Measurements from ENCODE around the gene LIMS1. TPM values are rescaled to one million over a fixed set of nuclear protein-coding genes. Genes with fewer than 3 reads are reported as not detected.

The LIMS1 gene
- total and polyA plus RNA-seq, 2 experiments from 2014 or later, result 28.6 to 36.9 TPM

DNA sequence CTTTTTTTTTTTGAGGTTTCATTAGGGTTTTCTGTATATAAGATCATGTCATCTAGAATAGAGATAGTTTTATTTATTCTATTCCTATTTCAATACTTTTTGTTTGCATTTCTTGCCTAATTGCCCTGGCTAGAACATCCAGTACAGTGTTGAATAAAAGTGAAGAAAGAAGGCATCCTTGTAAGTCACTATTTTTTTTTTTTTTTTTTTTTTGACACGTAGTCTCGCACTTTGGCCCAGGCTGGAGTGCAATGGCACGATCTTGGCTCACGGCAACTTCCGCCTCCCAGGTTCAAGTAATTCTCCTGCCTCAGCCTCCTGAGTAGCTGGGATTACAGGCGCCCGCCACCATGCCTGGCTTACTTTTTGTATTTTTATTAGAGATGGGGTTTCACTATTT, 157.2 kb downstream of the LIMS1 start (continued):
- TF ChIP-seq, protein P1, sequence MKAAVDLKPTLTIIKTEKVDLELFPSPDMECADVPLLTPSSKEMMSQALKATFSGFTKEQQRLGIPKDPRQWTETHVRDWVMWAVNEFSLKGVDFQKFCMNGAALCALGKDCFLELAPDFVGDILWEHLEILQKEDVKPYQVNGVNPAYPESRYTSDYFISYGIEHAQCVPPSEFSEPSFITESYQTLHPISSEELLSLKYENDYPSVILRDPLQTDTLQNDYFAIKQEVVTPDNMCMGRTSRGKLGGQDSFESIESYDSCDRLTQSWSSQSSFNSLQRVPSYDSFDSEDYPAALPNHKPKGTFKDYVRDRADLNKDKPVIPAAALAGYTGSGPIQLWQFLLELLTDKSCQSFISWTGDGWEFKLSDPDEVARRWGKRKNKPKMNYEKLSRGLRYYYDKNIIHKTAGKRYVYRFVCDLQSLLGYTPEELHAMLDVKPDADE (IDR thresholded peaks at IDR 0.05), result no peak

DNA sequence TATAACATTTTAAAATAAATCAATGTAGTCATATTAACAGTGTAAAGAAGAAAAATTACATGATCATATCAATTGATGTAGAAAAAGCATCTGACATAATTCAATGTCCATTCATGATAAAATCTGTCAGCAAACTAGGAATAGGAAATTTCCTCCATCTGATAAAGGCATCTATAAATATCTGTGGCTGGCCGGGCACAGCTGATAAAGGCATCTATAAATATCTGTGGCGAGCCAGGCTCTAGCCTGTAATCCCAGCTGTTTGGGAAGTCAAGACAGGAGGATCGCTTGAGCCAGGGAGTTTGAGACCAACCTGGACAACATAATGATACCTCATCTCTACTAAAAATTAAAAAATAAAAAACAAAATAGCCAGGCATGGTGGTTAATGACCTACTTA, 166.9 kb downstream of the LIMS1 start:
- Histone ChIP-seq H3K36me3 (ENCODE audit: insufficient read depth) (no peaks in the 10 kb centered on the region), H2AFZ (no peak overlapping the region), H3F3A (replicated peaks; ENCODE audit: low read depth) (no peaks in the 10 kb centered on the region), H3K4me3 (no peak overlapping the region), H4K20me1 (replicated peaks; ENCODE audit: insufficient read depth) (no peaks in the 10 kb centered on the region; the same call in 1 of the 2 replicates), H3K9me2 (ENCODE audit: insufficient read depth) (no peaks in the 10 kb centered on the region), H3K79me2 (replicated peaks; ENCODE audit: insufficient read depth) (no peaks in the 10 kb centered on the region), H3K4me1 (ENCODE audit: insufficient read depth) (no peaks in the 10 kb centered on the region), H3K4me2 (no peak overlapping the region), H3K27me3 (ENCODE audit: insufficient read depth) (no peaks in the 10 kb centered on the region), H3K27ac (ENCODE audit: low read depth) (no peak overlapping the region)
- Mint-ChIP-seq H3K9me3 (peaks cover 4% of the 10 kb centered on the region; the same call in 2 of the 3 replicates), H3K27ac (no peak overlapping the region), H3K36me3 (ENCODE audit: low read depth) (0 out of 3 replicates have a peak, but pooled peaks cover 3% of the 10 kb centered on the region), H3K27me3 (ENCODE audit: insufficient read depth, low read depth, poor library complexity) (peaks cover 2% of the 10 kb centered on the region), H3K4me1 (no peaks in the 10 kb centered on the region; the same call in 2 of the 3 replicates), H3K4me3 (no peak overlapping the region)
- DNase-seq (ENCODE audit: low spot score), result no peak
- no peak for ATAC-seq
- TF ChIP-seq POLR2AphosphoS5 (IDR thresholded peaks at IDR 0.05; ENCODE audit: low read depth) (no peak), EZH2phosphoT487 (IDR thresholded peaks at IDR 0.05; ENCODE audit: unreplicated experiment) (no peak), JUNB (IDR thresholded peaks at IDR 0.05; ENCODE audit: unreplicated experiment) (no peak), EZH2 (IDR thresholded peaks at IDR 0.05; ENCODE audit: low read depth, unreplicated experiment) (no peak), STAT1 (IDR thresholded peaks at IDR 0.05; ENCODE audit: unreplicated experiment) (no peak), ZNF331 (CRISPR knock-in tag; IDR thresholded peaks at IDR 0.05; ENCODE audit: low read depth) (no peak), ZNF114 (CRISPR knock-in tag; IDR thresholded peaks at IDR 0.05) (no peak), CREB1 (CRISPR knock-in tag; IDR thresholded peaks at IDR 0.05; ENCODE audit: low read depth) (no peak)
- TF ChIP-seq, protein P2, sequence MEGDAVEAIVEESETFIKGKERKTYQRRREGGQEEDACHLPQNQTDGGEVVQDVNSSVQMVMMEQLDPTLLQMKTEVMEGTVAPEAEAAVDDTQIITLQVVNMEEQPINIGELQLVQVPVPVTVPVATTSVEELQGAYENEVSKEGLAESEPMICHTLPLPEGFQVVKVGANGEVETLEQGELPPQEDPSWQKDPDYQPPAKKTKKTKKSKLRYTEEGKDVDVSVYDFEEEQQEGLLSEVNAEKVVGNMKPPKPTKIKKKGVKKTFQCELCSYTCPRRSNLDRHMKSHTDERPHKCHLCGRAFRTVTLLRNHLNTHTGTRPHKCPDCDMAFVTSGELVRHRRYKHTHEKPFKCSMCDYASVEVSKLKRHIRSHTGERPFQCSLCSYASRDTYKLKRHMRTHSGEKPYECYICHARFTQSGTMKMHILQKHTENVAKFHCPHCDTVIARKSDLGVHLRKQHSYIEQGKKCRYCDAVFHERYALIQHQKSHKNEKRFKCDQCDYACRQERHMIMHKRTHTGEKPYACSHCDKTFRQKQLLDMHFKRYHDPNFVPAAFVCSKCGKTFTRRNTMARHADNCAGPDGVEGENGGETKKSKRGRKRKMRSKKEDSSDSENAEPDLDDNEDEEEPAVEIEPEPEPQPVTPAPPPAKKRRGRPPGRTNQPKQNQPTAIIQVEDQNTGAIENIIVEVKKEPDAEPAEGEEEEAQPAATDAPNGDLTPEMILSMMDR (conservative IDR thresholded peaks at IDR 0.05; ENCODE audit: low read depth in 2 of 2), result no peak
- TF ChIP-seq, protein P1 (IDR thresholded peaks at IDR 0.05), result no peak
- TF ChIP-seq, protein P3, sequence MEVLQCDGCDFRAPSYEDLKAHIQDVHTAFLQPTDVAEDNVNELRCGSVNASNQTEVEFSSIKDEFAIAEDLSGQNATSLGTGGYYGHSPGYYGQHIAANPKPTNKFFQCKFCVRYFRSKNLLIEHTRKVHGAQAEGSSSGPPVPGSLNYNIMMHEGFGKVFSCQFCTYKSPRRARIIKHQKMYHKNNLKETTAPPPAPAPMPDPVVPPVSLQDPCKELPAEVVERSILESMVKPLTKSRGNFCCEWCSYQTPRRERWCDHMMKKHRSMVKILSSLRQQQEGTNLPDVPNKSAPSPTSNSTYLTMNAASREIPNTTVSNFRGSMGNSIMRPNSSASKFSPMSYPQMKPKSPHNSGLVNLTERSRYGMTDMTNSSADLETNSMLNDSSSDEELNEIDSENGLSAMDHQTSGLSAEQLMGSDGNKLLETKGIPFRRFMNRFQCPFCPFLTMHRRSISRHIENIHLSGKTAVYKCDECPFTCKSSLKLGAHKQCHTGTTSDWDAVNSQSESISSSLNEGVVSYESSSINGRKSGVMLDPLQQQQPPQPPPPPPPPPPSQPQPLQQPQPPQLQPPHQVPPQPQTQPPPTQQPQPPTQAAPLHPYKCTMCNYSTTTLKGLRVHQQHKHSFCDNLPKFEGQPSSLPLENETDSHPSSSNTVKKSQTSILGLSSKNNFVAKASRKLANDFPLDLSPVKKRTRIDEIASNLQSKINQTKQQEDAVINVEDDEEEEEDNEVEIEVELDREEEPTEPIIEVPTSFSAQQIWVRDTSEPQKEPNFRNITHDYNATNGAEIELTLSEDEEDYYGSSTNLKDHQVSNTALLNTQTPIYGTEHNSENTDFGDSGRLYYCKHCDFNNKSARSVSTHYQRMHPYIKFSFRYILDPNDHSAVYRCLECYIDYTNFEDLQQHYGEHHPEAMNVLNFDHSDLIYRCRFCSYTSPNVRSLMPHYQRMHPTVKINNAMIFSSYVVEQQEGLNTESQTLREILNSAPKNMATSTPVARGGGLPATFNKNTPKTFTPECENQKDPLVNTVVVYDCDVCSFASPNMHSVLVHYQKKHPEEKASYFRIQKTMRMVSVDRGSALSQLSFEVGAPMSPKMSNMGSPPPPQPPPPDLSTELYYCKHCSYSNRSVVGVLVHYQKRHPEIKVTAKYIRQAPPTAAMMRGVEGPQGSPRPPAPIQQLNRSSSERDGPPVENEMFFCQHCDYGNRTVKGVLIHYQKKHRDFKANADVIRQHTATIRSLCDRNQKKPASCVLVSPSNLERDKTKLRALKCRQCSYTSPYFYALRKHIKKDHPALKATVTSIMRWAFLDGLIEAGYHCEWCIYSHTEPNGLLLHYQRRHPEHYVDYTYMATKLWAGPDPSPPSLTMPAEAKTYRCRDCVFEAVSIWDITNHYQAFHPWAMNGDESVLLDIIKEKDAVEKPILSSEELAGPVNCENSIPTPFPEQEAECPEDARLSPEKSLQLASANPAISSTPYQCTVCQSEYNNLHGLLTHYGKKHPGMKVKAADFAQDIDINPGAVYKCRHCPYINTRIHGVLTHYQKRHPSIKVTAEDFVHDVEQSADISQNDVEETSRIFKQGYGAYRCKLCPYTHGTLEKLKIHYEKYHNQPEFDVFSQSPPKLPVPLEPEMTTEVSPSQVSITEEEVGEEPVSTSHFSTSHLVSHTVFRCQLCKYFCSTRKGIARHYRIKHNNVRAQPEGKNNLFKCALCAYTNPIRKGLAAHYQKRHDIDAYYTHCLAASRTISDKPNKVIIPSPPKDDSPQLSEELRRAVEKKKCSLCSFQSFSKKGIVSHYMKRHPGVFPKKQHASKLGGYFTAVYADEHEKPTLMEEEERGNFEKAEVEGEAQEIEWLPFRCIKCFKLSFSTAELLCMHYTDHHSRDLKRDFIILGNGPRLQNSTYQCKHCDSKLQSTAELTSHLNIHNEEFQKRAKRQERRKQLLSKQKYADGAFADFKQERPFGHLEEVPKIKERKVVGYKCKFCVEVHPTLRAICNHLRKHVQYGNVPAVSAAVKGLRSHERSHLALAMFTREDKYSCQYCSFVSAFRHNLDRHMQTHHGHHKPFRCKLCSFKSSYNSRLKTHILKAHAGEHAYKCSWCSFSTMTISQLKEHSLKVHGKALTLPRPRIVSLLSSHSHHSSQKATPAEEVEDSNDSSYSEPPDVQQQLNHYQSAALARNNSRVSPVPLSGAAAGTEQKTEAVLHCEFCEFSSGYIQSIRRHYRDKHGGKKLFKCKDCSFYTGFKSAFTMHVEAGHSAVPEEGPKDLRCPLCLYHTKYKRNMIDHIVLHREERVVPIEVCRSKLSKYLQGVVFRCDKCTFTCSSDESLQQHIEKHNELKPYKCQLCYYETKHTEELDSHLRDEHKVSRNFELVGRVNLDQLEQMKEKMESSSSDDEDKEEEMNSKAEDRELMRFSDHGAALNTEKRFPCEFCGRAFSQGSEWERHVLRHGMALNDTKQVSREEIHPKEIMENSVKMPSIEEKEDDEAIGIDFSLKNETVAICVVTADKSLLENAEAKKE (CRISPR knock-in tag; IDR thresholded peaks at IDR 0.05), result no peak
- TF ChIP-seq, protein P4, sequence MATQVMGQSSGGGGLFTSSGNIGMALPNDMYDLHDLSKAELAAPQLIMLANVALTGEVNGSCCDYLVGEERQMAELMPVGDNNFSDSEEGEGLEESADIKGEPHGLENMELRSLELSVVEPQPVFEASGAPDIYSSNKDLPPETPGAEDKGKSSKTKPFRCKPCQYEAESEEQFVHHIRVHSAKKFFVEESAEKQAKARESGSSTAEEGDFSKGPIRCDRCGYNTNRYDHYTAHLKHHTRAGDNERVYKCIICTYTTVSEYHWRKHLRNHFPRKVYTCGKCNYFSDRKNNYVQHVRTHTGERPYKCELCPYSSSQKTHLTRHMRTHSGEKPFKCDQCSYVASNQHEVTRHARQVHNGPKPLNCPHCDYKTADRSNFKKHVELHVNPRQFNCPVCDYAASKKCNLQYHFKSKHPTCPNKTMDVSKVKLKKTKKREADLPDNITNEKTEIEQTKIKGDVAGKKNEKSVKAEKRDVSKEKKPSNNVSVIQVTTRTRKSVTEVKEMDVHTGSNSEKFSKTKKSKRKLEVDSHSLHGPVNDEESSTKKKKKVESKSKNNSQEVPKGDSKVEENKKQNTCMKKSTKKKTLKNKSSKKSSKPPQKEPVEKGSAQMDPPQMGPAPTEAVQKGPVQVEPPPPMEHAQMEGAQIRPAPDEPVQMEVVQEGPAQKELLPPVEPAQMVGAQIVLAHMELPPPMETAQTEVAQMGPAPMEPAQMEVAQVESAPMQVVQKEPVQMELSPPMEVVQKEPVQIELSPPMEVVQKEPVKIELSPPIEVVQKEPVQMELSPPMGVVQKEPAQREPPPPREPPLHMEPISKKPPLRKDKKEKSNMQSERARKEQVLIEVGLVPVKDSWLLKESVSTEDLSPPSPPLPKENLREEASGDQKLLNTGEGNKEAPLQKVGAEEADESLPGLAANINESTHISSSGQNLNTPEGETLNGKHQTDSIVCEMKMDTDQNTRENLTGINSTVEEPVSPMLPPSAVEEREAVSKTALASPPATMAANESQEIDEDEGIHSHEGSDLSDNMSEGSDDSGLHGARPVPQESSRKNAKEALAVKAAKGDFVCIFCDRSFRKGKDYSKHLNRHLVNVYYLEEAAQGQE (IDR thresholded peaks at IDR 0.05; ENCODE audit: unreplicated experiment), result no peak

Measured in GM23338 (cell line).